ENCODE measurements around the gene CHD6.

CHD6 gene

DNA sequence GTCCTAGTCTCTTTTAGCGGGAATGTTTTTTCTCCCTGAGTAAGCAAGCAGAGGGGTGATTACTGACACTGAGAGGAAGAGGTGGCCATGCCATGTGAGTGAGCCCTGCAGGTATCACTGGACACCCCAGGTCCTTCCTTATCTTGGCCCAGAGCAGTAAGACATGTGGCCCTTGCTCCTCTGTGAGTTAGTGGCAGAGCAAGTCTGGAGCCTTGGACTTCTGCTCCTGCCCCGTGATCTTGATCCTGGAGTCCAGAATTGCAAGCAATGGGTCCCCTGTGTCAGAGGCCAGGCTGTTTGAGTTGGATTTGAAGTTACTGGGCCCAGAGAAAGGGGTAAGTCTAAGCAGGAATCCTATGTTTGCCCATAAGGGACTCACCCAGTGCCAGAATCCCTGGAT is 159.4 kb downstream of the CHD6 start:
- no peak for DNase-seq

DNA sequence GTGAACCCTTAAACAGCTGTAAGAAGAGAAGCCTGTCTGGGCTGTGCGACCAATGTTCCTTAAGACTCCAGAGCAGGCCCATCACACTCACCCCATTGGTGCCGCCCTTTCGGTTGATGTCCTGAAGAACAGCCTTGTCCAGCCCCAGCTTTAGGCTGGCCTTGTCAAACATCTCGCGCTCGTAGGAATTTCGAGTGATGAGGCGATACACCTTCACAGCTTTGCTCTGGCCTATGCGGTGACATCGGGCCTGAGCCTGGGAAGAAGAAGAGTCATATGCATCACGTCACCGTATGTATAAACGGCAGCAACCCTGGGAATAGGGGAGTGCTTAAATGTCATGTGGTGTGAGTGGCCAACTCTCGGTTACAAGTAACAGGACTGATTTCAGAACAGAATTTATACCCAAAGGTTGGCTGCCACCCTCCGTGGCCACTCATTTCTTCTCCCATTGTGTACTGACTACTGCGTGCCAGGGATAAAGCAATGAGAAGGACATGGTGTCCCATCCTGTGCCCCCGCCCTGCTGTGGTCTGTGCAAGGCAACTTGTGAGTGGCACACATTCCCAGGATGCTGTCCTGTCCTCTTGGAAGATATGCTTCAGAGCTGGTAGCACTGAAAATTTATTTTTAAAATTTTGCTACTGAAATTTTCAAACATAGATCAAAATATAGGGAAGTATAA is 160.9 kb downstream of the CHD6 start:
- DNase-seq, result no peak

DNA sequence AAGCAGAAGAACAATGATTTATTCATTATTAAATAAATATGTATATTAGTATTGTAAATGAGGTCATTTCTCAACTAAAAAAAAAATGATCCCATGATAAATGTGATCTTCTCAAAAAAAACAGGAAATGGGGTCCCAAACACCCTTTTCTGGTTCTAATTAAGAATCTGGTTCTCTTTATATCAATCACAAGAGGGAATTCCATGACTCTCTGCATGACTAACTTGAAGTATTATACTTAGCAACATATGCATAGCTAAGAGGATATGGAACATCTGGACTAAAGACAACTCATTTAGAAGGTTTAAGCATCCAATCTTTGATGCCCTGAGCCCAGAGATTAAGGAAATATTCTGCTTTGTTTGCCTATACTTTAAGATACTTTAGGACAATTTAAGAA is 161.8 kb downstream of the CHD6 start:
- no peak for DNase-seq

DNA sequence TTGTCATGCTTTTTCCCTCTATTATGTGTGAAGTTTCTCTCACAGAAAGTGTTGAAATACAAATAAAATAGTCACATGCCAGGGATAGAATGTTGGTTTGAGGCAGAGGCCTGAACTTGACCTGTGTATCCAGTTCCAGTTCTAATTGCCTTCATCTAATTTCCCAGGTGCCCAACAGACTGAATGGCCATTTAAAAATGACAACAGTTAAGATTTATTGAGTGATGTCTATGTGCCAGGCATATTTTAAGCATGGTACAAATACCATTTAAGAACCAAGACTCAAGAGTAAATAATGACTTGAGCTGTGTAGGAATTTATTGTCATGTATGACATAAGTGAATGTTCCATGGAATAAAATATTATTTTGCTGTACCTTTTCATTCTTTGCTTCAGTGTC is 163.9 kb downstream of the CHD6 start:
- DNase-seq, result no peak

DNA sequence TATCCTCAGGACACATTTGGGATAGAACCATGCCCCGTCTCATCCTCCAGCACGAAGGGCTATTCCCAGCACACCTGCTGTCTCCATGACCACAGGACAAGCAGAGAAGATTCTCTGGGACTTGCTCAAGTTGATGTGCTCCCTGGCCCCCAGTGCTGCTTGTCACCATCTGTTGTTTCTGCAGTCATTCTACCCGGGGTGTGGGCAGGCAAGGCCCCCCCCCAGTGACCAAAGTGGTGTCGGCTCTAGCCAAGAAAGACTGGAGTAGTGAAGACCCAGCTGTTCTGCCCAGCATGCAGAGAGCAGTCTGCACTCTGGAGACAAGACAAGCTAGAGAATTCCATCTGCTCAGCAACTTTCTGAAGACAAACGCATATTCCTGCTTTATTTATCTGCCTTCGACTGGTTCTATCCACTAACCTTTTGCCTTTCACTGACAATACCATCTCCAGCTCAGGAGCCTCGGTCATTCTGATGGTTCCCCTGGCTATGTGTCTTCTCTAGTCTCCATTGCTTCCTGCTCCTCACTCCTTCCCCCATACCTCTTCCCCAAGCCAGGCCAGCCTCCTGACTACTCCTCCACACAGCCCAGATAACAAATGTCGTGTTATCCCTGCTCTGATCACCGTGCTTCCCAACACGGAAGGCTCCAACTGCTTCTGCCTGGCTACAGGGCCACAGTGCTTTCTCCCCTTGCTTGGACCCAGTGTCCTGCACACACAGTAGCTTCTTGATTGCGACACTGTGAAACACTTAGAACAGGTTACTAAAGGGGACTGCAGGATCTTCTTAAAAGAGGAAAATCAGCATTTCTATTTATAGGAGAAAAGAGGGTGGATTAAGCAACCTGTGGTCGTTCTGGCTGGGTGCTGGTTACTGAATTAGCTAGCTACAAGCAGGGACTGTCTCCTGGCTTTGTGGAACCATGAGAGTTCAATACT is 164.9 kb downstream of the CHD6 start:
- DNase-seq, result no peak

DNA sequence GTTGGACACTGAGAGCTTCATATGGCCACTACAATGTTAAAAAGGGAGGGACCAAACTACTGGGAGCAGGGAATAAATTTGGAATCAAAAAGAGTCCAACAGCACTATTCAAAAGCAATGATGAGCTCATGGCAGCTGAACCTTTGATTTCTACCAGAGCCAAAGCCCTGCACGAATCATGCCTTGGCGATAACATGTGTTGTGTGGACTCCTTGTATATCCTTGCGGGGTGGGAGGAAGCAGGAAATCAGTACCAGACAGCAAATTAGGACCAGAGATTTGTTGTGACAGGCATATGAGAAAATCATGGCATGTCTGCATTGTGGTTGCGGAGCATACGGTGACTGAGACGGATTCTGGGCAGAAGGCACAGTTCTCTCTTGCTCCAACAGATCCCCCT is 166.0 kb downstream of the CHD6 start:
- no peak for DNase-seq

DNA sequence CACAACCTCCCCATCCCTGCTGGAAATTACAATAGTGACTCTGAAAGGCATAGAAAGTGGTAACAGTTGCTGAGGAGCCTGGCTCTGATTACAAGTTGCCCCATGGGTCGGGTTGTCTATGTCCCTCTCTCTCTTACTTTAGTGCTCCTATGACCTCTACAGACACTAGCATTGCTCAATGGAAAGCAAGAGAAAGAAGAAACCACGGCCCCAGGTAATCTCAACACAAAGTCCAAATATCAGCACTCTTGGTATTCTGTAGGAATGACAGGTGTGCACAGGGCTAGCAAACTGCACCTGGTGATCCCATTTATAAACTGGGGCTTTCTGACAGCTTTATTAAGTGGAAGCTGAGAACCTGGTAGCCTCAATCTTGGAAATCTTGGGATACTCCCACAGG is 171.2 kb downstream of the CHD6 start:
- no peak for DNase-seq

DNA sequence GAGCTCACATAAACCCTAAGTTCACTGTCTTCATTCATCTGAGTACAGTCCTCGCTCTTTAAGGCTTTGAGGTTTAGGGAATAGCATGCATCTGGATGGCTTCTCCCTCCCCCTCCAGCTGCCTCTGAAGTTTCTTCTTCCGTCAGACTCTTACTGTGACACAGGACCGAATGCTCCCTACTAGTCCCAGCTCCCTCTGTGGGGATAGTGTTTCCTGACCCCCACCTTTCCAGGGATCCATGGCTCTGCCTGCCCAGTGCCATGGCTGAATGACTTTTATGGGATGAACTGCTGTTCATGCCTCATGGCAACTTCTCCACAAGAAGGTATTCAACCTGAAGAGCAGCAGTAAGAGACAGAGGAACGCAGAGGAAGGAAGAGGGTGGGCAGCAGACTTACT is 171.7 kb downstream of the CHD6 start:
- DNase-seq, result no peak

DNA sequence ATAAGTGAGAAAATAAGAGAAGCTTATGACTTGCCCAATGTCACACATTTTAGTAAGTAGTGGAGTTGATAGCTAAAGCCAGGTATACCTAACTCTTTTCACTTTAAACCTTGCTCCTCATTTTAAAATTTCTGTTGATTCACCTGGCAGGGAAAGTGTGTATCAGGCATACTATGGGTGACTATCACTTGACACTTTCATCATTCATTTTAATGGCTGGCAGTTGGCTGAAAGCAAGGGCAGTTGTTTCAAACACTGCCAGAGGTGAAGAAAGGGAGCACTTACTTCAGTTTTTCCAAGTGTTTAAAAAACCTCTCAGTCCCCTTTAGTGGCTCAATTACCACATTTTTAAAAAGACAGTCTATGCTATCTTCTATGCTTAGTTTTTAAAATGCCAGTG is 173.4 kb downstream of the CHD6 start:
- no peak for DNase-seq

DNA sequence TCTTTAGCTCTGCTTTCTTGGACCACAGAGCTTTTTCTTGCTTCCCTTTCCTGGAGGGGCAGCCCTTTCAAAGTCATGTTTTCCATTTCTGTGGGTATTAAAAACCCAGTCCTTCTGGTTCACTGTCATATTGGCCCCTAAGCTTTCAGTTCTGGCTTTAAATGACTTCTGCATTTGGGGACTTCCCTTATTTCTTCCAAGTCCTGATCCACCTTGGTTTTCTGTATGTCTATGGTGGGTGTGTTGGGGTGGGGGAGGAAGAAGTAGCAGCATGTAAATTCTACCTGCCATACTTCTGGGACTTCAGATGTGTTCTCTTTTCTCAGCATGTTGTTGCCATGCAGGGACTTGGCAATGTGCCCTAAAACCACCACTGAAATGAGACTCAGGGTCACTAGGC is 174.5 kb downstream of the CHD6 start:
- no peak for DNase-seq

DNA sequence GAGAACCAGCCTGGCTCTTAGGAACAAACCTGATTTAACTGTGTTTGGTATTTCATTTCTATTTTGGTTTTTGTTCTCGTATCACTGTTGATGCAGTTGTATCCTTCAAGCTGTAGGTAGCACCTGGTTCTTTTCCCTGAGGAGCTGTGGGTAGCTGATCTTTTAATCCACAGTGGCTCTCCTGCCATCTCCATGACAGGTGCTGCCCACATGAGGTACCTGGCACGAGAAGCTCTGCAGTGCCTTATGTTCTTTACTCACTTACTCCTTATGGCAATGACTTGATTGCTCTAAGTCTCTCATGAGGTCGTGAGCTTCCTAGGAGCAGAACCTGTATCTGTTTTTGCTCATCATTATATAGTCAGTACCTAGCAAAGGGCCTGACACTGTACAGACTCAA is 177.3 kb downstream of the CHD6 start:
- no peak for DNase-seq

DNA sequence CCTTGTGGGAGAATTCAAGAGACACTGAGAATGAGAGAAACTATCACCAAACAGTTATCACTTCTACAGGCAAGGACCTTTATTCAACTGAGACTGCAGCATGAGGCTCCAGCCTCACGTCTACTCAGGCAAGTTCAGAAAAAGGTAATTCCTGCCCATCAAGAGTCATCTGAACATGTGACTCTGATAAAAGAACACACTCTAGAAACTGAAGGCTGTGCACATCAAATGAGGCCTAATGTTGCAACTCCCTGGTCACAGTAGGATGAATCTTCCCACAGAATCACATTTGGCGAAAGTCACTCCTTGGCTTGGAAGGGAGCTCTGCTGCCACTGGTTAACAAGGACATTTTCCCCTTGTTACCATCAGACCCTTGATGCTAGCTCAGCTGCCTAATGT is 180.3 kb downstream of the CHD6 start:
- no peak for DNase-seq

DNA sequence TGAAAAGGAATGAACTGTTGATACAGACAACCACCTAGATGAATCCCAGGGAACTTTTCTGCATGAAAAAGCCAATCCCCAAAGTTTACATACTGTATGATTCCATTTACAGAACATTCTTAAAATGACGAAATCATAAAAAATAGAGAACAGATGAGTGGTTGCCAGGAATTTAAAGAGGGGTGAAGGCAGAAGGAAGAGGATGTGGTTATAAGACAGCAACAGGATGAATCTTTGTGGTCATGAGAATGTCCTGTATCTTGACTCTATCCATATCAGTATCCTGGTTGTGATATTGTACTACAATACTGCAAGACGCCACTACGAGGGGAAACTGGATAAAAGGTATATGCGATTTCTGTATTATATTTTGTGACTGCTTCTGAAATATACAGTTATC is 181.5 kb downstream of the CHD6 start:
- no peak for DNase-seq

DNA sequence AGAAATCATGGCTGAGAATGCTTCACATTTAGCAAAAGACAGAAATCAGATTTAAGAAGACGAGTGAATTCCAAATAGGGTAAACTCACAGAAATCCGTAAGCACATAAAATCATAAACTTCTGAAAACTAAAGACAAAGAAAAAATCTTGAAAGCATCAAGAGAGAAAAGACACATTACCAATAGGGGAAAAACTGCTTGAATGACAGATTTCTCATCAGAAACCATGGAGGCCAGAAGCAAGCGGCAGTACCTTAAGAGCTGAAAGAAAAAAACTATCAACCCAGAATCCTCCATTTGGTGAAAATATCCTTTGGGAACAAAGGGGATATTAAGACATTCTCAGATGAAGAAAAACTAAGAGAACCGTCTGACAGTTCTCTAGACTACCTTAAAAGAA is 185.0 kb downstream of the CHD6 start:
- no peak for DNase-seq

DNA sequence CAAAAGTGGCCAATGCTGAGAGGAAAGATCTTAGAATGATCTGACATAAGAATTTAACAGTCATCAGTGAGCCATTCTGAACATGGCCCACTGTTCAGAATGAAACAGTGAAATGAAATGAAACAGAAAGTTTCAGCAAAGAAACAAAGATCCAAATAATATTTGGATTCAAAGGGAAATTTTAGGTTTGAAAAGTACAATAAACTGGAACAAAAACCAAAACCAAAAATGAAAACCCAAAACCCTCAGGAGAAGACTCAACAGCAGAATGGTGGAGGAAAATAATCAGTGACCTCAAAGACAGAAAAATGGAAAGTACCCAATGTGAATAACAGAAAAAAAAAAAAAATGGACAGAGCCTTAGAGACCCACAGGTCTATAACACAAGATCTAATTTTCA is 185.4 kb downstream of the CHD6 start:
- no peak for DNase-seq

DNA sequence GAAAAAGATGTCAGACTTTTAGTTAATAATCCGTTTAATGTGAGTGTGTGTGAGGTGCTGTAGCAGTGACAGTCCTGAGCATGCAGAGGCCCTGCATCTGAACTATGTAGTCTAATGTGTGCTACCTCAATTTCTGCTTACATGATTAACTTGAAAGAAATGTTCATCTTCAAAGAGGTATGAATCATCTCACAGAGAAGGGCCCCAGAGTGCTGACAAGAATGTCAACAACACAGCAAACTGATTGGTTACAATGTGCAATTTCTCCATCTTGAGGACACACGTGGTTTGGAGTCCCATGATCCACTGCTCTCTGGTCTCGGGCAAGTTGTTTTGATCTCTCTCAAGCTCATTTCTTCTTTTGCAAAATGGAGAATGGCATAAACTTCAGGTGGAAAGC is 189.9 kb downstream of the CHD6 start:
- DNase-seq, result no peak

DNA sequence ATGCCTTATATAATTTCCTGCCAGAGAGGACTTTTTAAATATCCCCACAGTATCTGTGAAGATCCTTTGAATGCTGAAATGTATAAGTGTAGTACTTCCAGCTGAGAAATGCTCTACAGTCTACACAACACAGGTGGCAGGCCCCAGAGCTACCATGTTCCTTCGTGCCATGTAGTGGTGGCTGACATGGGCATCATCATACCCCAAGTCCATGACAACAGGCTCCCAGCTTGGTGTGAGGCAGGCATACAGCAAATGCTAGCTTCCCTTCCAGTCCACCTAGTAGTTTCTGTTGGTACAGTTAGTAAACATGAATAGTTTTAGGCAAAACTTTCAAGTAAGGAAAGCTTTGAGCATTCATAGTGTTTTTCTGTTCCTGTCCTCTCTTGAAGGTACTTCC is 190.3 kb downstream of the CHD6 start:
- no peak for DNase-seq

DNA sequence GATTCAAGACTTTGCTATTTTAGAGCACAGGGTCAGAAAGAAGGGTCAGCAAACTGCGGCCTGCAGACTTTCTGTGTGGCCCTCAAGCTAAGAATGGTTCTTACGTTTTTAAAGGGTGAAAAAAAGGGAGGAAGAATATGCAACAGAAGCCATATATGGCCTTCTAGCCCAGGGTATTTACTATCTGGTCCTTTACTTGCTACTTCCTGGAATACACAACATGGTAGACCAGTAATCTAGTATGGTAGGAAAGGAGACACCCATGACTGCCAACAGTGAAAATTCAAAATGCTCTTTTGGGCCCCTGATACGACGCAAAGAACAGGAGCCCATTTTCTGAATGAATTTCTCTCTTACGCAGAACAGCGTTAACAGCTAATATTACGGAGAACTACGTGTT is 191.2 kb downstream of the CHD6 start:
- no peak for DNase-seq

DNA sequence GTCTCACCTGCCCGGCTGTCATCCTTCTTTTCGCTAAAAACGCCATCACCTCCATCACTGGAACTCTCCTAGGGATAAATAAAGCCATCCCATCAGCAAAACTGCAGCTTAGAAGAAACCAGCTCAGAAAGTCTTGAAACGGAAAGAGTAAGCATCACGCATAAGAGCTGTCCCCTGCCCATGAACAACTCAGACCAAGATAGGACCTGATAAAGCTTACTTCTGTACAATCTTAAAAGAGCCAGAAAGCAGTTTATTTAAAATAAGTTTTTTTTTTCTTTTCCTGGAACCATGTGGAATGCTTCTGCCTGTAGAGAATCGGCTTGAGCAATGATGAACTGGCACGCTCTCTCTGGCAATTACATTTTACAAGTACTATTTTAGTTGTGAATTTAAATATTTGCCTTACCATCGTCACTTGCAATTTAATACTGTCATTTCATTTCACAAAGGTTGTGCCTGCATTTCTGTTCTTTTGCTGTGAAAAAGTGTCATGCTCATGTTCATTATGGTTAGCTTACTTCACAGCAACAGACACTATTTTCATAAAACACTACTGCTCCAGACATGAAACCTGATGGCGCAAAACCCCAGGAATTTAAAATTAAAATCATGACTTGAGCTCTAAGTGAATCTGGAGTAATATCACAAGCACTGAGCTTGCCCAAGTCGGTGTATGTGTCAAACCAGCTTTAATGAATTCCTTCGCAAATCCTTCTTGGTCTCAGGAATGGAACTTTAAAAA is 191.9 kb downstream of the CHD6 start:
- no peak for DNase-seq

DNA sequence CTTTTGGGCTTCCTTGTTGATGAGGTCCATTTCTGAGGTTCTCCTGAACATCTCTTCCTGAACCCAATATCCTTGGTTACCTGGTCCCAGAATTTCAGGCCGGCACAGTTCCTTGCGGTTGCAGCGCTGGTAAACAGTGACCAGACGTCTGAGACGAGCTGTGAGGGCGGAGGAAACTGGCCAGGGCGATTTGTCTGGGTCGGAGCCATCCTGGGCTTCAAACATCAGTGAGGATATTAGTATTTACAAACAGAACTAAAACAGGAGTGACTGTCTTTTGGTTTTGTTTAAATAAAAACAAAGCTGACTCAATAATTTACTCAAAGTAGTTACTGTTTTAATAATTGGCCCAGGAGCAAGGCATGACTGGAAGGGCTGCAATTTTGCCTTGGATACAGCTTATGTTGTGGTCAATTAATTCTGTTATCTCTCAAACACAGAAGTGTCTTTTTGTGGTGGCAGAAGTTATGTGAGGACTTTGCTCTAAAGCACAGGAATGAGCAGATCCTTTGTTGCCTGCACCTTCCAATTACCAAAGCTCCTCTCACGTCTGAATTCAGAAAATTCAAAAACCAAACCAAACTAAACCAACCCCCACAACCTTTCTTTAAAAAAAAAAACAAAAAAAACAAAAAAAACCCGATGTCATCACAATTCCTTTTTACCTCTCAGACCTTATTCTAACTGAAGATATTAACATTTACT is 192.8 kb downstream of the CHD6 start:
- no peak for DNase-seq

DNA sequence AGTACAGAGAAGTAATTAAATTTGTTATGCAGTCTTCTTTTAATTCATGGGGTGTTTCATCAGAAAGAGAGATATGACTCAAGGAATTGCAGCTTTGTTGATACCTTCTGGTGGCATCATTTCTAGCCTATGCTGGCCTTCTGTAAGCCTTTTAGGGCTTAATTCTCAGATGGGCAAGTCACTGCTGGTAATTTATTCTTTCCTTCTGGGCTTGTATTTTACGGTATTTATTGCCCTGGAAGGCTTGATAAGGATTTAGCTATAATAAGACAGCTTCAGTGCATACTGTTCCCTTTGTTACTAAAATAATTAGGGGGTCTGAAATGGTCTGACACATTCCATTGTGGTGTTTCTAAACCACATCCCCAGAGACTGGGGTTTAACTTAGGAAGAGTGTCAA is 193.6 kb downstream of the CHD6 start:
- DNase-seq, result no peak

DNA sequence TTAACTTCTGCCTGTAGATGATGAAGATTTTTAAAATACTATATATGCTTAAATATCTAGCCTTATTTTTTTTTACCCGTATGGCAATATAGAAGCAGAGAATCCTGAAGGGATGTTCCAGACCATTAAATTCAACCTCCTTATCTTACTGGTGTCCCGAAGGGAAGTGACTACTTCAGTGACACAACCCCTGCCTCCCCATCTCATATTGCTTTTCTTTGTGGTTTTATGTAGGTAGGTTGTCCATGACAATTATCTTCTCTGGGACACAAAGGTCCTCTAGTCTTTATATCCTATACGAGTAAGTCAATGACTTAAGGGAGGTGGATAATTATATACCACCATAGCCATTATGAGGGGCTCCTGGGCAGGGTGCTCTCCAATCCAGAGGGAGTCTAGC is 194.2 kb downstream of the CHD6 start:
- DNase-seq, result no peak

DNA sequence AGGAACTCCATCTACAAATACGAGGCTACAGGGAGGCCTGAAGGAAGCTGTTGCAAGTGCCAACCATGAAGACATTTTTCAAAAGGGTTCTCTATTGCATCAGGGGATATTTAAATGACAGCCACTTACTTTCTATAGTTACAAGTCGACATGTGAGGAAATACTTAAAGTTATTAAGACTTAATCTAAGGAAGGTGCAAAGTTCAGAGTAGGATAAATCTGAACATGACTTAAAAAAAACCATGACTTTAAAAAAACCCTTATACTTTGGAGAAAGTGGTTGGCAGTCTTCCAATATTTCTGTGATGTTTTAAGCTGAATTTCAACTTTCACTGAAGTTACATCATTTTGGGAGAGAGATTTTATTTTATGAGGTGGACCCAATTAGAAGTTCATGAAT is 195.2 kb downstream of the CHD6 start:
- no peak for DNase-seq
